Sigmoid colon (tissue), 4 donors: Measurements from ENCODE around the gene ZNF284.

Experiments used
- POLR2A ChIP-seq, 2 donors: fragments of 450-650 bp; IDR thresholded peaks; one replicate each; pipeline ENCODE4 v1.6.1; 2016; ENCODE audit warnings: antibody characterized with exemption in 2 of 2, mild to moderate bottlenecking in 2 of 2, moderate library complexity in 2 of 2
- POLR2AphosphoS5 ChIP-seq, 4 donors: sonication (generic); formaldehyde crosslinking; IDR thresholded peaks; one replicate each; pipeline ENCODE4 v1.6.1; 2017; ENCODE audit warnings: antibody characterized with exemption in 4 of 4
- TF ChIP-seq, protein P1 (sequence below), 4 experiments: fragments of 450-650 bp in 3 of 4; fragments of 200-600 bp in 1 of 4; IDR thresholded peaks; one replicate each; pipeline ENCODE4 v1.5.1; 2016 to 2019; ENCODE audit warnings: antibody characterized with exemption in 4 of 4, mild to moderate bottlenecking in 3 of 4, moderate library complexity in 2 of 4

GRCh38 chr19:44069415-44069814 lies 2.5 kb upstream of the ZNF284 start:
- TF ChIP-seq, protein P1, sequence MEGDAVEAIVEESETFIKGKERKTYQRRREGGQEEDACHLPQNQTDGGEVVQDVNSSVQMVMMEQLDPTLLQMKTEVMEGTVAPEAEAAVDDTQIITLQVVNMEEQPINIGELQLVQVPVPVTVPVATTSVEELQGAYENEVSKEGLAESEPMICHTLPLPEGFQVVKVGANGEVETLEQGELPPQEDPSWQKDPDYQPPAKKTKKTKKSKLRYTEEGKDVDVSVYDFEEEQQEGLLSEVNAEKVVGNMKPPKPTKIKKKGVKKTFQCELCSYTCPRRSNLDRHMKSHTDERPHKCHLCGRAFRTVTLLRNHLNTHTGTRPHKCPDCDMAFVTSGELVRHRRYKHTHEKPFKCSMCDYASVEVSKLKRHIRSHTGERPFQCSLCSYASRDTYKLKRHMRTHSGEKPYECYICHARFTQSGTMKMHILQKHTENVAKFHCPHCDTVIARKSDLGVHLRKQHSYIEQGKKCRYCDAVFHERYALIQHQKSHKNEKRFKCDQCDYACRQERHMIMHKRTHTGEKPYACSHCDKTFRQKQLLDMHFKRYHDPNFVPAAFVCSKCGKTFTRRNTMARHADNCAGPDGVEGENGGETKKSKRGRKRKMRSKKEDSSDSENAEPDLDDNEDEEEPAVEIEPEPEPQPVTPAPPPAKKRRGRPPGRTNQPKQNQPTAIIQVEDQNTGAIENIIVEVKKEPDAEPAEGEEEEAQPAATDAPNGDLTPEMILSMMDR (IDR thresholded peaks at IDR 0.05) = no peak
- no peak for TF ChIP-seq POLR2A (IDR thresholded peaks at IDR 0.05)
- TF ChIP-seq POLR2AphosphoS5 (IDR thresholded peaks at IDR 0.05) = no peak
